GM19023 (cell line): ENCODE measurements around the gene OMA1.
"Not testable (repeated sequence)": the region's sequence is repeated elsewhere in the genome, so short reads cannot be mapped to it uniquely, and the experiment has no call there.

Experiments
- ATAC-seq: cut with Tn5 transposase; IDR thresholded peaks from one replicate; pipeline ENCODE4 v1.9.1; 2021; ENCODE audit warnings: mild to moderate bottlenecking, moderate library complexity; ENCODE audit not compliant: unreplicated experiment

The OMA1 gene

DNA sequence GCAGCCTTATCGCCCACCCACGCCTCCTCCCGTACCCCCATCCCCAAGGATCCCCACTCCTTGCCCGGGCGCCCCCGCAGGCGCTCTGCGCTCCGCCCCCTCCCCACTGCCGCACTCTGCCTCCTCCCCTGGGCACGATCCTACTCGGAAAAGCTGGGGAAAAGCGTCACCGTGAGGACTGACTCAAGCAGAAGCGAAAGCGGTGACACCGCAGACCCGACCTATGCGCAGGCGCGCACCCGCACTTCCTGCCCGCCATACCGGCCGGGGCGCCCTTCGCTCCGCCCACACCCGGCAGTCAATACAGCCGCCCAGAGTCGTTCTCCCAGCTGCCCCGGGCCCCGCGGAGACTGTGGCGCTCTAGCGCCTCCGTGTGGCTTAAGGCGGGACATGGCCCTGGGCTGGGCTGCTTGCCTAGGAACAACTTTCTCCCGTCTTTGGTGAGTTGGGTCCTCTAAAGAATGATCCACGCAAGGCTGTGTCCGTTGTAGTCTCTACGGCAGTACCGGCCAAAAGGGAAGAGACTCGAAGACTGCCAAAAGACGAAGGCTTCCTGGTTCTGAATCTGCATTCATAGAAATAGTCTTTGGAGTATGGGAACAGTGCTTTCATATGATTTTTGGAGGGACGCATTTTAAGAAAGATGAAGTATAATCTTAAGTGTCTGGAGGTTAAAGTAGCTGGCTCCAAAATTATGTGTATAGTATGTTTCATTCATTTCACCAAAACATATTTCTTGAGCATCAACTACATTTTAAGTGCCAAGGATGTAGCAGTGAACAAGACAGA is at the start of gene OMA1:
Gene OMA1, minus strand, starts transcription at position 207 of the 789 bp plus-strand sequence. CDS start 7,432 bp downstream, outside the sequence.
- peak; percentile 95 for ATAC-seq

DNA sequence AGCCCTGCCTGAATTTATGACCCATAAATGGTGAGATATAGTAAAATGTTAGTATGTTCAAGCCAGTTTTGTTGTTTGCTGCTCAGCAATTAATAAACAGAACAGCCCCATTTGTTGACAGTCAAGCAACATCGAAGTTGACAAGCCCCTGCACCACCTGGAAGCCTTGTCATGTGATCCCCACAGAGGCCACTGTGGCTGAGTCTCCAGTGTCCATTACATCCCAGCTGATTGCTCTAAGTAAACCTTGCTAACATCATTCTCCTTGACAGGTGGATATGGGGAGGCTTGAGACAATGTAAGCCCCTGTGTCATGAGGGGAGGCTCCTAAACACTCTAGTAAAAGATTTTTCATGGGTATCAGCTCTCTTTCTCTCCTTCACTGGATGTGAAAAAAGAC is 48.0 kb upstream of the OMA1 start:
- no peak for ATAC-seq

GRCh38 chr1:58592522-58593134 is 46.1 kb upstream of the OMA1 start:
- ATAC-seq: no peak

GRCh38 chr1:58591806-58592205 is 45.3 kb upstream of the OMA1 start:
- no peak for ATAC-seq

- no peak for ATAC-seq
Observed at GRCh38 chr1:58590019-58590418, 43.5 kb upstream of the OMA1 start.

GRCh38 chr1:58588396-58588795 is 41.9 kb upstream of the OMA1 start:
- ATAC-seq: no peak

DNA sequence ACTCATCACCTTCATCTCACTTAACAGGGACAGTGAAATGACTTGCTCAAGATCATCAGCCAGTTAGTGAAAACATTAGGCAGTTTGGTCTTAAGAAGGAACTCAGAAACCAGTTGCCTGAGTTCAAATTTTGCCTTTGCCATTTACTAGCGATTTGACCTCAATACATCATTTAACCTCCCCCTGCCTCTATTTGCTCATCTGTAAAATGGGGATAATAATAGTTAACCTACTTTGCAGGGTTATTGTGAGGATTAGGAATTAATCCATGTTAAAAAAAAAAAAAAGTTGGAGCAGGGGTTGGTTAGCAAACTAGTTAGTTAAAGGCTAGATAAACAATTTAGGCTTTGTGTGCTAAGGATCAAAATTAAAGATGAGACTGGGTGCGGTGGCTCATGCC is 41.1 kb upstream of the OMA1 start:
- ATAC-seq: no peak

GRCh38 chr1:58586271-58586670 is 39.7 kb upstream of the OMA1 start:
- no peak for ATAC-seq

- no peak for ATAC-seq
Observed at GRCh38 chr1:58585581-58586151, 39.1 kb upstream of the OMA1 start.

DNA sequence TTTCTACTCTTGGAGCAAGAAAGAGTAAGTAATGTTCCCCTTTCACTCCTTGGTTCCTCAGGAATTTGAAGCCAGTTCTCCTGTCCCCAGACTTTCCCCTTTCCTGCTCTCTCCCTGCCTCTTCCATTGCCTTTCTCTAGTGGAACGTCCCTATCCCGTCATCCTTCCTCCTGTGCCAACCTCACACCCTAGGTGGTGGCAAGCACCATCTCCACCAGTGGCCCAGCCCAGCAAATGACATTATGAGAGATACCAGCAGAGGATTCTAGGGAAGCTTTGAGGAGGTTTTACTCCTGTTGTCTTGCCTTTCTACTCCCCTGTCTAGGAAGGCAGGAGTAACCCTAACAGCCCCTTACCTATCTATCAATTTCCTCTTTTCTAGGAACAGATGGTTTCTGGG is 38.6 kb upstream of the OMA1 start:
- ATAC-seq: no peak

DNA sequence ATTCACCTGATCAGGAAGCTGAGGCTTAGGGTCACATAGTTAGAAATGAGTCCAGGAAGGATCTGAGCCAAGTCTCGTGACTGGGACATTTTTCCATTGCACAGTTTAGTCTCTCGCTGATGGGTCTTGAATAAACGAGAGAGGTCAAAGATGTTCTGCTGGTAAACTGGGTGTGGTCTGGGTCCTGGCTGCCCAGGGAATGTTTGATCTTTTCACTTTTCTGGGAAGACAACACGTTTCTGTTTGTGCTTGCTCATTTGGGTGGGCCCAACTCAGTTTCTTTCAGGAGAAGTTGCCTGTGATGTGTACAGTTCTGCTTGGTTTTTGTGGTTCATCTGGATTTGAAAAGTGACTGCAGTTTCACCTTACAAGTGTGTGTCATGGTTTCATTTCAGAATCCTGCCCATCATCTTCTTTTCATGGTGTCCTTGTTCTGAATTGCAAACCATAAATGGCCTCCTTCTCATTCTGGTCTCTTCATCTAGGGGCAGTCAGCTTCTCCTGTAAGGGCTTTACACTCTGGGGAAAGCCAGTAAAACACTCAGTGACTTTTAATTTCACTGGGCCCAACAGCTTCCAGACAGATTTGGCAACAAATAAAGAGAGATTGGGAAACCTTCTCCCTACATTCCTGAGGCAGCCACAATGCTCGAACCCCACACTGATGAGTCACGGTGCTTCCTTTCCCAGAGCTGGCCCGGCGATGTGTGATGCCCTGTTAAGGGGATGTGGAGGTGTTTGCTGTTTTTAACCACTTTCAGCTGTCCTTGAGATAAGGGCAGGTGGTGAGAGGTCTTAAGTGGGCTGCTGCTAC is 37.8 kb upstream of the OMA1 start:
- no peak for ATAC-seq

DNA sequence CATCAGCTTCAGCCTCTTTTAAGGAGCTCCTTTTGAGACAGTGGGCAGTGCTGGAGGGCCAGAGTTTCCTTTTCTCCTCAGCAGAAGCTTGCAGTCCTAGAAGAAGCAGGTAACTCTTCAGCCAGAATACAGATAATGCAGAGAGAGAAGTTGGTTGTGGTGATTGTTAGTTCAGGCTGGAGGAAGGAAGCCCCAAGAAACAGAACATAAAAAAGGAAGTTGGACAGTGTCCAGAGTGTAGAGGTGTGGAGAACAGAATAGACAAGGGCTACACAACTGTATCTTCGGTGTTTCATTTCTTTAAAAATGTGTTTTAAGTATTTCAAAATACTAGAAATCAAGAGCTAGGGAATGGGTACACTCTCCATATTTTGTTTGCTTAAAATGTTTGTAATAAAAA is 37.0 kb upstream of the OMA1 start:
- no peak for ATAC-seq

- ATAC-seq: not testable (repeated sequence)
Observed at GRCh38 chr1:58582143-58582542, 35.6 kb upstream of the OMA1 start.

GRCh38 chr1:58581641-58582040 is 35.1 kb upstream of the OMA1 start:
- ATAC-seq: no peak

DNA sequence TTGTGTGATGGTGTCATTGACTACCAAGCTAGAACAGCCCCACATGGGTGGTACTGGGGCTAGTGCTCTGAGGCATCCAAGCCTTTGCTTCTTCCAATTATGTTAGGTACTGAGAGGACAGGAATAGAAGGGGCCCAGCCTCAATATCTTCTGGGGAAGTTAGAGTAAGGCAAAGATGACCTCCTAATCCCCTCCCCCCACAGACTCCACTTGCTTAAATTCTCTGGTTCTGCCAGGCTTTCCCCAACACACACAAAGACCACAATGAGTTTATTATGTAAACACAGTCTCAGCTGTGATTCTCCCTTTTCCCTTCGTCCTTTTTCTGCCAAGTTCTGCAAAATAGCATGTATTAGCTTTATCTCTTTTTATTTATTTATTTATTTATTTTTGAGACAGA is 33.7 kb upstream of the OMA1 start:
- ATAC-seq: no peak

- no peak for ATAC-seq
Observed at GRCh38 chr1:58577654-58578030, 31.1 kb upstream of the OMA1 start.

DNA sequence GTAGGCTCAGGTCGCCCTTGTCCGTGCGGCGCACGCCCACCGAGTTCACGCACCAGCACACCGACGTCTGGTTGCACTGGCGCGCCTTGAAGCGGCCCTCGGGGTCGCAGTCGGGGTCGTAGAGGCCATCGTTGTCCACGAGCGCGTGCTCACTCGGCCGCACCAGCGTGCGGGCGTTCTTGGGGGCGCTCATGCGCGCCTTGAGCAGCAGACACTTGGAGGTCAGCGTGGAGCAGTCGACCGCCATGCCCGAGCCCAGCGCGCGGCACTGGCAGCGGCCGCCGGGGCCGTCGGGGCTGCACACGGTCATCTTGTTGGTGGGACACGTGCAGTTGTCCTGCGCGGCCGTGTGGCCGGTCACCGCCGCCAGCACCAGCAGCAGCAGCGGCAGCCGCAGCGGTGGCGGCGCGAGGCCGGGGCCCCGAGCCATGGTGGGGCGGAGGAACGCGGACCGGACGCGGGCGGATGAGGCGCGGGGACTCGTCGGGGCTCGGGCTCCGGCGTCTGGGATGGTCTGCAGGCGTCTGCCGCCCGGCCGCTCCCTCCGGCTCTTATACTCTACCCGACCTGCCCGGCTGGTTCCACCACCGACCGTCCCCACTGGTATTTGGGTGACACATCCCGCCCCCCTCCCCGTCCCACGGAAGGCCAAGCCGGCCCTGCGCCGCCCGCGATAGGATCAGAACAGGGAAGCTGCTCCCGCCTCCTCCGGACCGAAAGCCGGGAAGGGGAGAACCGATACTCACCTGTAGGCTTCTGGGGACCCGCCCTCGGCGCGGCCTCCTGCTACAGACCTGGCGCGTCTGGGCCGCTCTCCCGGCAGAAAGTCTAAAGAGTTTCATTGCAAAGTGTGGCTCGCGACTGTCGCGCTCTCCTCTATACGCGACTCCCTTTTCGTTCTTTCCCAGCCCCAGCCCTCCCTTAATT is 30.5 kb upstream of the OMA1 start, which contains the start of gene TACSTD2:
Gene TACSTD2, minus strand, starts transcription at position 526 of the 927 bp plus-strand sequence. Its CDS starts 96 bp downstream, at position 430.
- ATAC-seq: no peak

DNA sequence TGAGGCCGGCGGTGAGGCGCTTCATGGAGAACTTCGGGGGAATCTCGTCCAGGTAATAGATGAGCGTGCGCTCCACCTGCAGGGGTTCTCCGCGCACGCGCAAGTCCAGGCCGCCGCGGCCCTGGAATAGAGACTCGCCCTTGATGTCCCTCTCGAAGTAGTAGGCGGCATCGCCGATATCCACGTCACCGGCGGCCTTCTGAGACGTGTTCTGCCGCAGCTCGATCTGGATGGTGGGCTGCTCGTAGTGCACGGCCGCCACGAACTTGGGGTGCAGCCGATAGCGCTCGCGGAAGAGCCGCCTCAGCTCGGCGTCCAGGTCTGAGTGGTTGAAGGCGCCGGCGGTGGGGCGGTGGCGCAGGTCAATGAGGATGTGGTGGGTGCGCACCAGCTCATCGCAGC is 29.8 kb upstream of the OMA1 start:
- ATAC-seq: no peak

- ATAC-seq: no peak
Observed at GRCh38 chr1:58575551-58576324, 29.2 kb upstream of the OMA1 start.
